Measurements from ENCODE around the gene LCN2.

LCN2 gene

DNA sequence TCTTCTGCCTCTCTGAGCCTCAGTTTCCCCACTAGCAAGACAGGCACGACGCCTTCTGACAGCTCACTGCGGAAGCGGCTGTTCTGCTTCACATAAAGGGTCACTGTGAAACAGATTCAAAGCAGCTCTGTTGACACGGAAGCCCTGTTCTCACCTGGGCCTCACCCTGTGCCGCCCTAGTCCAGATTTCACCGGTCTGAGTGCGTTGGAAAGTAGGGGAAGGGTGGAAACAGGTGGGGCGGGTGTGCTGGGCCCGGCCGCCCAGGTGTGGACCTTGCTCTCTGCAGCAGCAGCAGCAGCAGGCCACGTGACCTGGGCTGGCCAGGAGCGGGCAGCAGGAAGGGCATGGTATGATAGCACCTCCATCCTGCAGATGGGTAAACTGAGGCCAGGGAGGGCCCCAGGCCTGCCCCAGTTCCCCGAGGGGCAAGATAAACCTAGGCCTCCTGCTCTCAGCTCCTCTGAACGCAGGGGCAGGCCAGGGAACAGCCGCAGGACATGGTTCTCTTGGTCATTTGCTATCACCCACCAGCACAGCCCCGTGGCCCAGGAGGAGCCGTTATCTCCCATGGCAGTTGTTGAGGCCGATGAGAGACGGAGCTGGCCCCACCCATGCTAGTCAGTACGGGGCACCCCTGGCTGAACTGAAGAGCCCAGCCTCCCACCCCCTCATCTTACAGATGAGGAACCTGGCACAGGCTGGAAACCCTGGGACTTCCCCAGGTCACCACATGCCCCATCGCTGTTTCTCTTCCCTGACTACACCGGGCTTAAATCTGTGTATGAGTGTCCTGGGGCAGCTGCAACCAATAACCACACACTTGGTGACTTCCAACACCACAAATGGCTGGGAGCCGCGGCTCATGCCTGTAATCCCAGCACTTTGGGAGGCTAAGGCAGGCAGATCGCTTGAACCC, 33.8 kb upstream of the LCN2 start:
- DNase-seq, result peak; percentile 20 to 56

GRCh38 chr9:128116104-128117083, 32.9 kb upstream of the LCN2 start:
- no peak for DNase-seq

DNA sequence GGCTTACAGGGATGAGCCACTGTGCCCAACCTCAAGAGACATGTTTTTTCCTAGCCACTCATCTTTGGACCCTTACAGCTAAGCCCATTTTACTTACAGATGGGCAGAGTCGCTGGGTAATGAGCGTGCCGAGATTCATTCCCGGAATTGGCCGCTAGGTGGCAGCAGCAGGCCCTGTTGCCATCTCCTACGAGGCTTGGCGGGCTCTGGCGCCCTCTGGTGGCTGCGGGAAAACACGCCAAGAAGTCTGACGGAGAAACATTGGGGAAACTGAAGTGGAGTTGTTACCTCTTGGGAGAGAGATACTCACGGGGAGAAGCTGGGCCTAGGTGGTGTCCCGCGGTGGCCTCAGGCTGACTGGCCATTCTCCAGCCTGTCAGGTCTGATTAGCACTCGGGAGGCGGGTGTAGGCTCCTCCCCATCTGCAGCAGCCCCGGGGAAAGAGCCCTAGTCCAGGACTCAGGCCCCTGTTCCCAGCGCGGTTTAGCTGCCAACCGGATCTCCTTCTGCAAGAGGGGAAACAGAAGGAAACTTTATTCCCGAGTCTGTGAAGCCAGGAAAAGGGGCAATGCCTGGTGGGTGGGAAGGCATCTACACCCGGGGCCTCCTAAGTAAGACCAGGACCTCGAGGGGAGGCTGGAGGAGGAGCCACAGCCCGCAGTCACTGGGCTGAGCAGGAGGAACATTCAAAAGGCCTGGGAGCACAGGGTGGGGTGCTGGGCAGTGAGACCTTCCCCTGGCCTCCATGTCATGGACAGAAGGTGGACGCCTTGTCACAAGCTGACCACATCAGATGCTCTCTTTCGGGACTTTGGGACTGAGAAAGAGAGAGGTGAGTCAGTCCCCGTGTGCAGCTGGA, 31.4 kb upstream of the LCN2 start:
- DNase-seq, result peak; percentile 23 to 89

GRCh38 chr9:128118472-128118857, 30.8 kb upstream of the LCN2 start:
- no peak for DNase-seq

- no peak for DNase-seq
Observed at GRCh38 chr9:128118971-128119665, 30.1 kb upstream of the LCN2 start.

DNA sequence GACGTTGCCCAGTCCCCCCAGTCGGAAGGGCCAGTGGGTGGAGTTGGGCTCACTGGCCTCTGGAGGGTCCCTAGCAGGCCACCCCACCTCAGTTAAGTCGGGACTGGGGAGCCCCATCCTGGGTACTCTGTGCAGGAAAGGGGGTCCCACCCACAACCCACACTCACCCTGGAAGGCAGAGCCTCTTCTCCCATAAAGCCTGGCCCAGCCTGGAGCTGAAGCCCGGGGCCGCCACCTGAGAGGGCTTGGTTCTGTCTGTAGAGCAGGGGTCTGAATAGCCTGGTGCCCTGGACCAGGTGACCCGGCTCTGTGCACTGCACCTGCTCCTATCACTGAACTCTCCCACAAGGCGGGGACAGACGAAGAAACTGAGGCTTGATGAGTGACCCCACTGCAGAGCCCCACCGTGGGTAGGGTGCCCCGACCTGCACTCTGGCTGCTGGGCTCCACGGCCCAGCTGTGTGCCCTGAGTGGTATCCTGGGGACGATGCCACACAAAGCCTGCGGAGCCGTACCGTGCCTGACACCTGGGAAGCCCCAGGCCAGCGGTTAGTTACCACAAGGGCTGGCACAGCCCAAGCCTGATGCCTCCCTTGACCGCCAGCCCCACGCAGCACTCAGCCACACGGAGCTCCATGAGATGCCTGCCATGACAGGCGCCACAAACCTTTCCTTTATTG, 29.1 kb upstream of the LCN2 start:
- no peak for DNase-seq

GRCh38 chr9:128120741-128121465, 28.4 kb upstream of the LCN2 start:
- no peak for DNase-seq

DNA sequence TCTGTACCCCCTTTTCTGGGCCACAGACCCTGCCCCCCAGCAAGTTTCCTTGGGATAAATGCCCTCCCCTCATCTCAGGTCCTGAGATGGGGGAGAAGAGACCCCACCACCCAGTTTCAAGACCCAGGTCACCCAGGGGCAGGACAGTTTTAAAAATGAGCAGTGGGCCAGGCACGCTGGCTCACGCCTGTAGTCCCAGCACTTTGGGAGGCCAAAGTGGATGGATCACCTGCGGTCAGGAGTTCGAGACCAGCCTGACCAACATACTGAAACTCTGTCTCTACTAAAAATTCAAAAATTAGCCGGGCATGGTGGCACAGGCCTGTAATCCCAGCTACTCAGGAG, 27.8 kb upstream of the LCN2 start:
- no peak for DNase-seq

DNA sequence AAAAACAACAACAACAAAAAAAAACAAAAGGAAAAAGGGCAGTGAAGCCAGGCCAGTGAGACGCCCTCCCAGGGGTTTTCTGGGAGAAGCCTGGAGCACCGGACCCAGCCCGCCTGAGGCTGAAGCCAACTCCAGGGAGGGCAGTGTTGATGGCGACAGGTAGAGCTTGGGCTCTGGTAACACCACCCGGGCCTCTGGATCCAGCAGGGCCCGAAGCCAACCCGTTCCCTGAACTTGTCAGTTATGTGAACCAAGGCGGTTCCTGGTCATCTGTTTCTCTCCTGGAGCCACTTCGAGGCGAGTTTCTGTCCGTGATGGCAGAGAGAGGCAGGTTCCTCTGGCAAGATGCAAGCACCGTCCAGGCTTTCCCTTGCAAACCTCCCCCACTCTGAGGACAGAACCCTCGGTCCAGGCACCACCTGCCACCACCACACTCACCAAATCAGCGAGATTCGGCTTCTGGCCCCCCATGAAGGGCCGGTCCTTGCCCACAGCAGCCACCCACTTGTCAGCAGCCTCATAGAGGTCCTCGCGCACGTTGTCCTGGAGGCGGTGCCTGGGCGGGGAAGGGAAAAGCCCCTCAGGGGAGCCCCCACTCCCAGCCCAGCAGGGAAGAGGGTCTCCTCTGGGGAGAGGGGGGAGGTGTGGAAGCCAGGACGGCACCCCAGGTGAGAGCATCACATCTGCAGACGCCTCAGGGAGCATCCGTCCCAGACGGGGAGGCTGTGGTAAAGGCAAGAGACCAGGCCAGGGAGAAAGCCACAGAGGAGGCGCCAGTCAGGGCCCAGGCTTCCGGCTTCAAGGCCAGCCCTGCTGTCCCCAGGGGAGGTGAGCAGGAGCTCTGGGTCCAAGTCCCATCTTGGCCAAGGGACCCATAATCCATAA, 27.1 kb upstream of the LCN2 start:
- DNase-seq, result no peak

DNA sequence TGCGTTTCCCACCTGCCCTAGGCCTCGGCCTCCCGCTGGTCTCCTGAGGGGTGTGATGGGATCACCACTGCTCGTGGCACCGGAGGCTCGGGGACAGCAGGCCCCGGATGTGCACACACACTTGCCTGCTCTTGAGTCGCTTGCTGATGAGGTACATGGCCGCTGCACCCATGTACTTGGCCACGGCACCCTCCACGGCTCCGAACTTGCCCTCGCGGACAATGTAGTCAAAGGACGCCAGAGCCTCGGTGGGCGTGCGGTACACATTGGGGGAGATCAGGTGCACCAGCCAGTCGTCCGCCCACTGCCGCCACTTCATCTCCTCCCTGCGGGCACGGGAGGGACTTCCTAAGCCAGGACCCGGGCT, 26.5 kb upstream of the LCN2 start:
- DNase-seq, result no peak

DNA sequence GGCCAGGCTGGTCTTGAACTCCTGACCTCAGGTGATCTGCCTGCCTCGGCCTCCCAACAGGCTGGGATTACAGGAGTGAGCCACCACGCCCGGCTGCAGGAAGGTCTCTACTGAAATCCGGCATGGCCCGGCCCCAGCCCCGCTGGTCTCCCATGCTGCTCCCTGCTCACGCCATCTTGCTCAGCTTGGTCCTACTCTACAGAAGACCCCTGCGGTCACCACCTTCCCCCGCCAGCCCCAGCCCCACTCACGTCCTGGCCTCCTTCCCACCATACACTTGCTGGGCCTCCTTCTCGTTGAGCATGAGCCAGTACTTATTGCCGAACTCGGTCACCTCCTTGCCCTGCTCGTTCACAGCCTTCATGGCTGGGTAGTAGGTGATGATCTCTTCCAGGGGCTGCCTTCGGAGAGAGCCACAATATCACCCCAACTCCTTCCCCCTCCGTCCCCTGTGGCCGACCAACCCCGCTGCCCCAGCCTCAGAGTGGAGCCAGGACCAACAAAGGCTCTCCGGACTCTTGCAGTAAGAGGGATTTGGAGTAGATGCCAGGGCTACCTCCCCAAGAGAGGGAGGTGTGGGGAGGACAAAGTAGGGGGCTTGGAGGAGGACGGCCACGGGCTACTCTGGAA, 25.7 kb upstream of the LCN2 start:
- no peak for DNase-seq

GRCh38 chr9:128124451-128124850, 24.8 kb upstream of the LCN2 start:
- DNase-seq, result no peak

- peak; percentile 18 to 66 for DNase-seq
Observed at GRCh38 chr9:128124873-128125579, 24.2 kb upstream of the LCN2 start.

GRCh38 chr9:128125580-128126354, 23.5 kb upstream of the LCN2 start:
- no peak for DNase-seq

DNA sequence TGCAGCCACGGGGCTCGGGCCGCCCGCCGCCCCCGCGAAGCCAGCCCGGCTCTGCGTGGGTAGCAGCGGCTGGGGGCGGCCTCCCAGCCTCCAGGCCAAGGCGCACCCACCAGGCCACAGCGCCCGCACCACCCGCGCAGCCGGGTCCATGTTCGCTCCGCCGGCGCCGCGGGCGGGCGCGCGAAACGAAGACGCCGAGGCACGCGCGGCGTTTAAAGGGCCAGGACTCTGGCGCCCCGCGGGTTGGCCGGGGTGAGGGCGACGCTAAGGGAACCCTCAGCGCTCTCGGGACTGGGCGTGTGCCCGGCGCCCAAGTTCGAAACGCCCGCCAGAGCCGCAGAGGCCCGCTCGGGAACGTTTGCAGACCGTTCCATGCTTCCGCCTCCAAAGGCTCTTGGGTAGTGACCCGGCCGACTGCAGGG, 21.7 kb upstream of the LCN2 start, which contains the start of gene PTGES2:
TSS of gene PTGES2 (minus strand) at position 162 of the 422 bp plus-strand sequence. CDS start at position 150, 12 bp downstream.
- DNase-seq, result peak; percentile 55 to 84

DNA sequence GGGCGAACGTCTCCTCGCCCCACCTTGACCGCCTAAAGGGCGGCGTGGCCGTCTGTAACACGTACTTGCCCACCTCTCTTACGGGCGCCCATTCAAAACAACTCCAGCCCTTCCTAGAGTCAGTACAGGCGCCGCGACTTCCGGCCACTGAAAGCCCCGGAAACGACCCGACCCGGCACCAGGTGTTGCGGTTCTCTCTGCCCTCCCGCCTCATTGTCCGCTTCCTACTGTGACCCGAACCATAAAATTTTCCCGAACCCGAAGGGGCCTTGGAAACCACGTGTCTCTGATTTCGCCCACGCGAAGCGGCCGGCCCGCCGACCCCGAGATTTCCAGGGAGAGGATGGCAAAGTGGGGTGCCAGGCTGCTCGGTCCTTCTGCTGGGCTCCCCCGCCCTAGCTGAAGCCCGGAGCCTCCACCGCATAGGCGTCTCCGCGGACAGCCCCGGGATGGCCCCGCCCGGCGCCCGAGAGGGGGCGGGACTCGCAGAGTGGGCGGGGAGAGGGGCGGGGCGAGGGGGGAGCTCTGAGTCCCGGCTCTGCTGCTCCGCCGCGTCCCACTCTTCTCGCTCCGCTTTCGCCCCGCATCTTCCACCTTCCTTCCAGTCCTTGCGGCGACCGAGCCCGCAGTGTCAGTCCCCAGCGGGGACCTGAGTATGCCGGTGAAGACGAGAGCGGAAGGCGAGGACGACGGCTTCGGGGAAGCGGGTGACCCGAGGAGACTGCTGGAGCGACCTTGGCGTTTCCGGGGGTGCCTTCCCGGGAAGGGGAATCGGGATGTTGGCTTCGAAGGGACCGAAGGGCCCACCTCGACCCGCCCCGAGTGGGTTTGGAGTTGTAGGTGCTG, 21.0 kb upstream of the LCN2 start:
- peak; percentile 72 to 88 for DNase-seq

All from NCI-H526 (cell line).